Skeletal muscle satellite cell (primary cell): ENCODE data around the gene SECISBP2L.
"Not testable (repeated sequence)": the region's sequence is repeated elsewhere in the genome, so short reads cannot be mapped to it uniquely, and the experiment has no call there.

Experiments
- H3K27me3 ChIP-seq: 2 replicates; pipeline ENCODE4 v1.7.0; 2013; ENCODE audit warnings: low read length; ENCODE audit not compliant: control insufficient read depth, insufficient read depth
- H3K36me3 ChIP-seq: 2 replicates; pipeline ENCODE4 v1.7.0; 2013; ENCODE audit warnings: mild to moderate bottlenecking, control low read depth, low read length; ENCODE audit not compliant: insufficient read depth
- H3K4me1 ChIP-seq: 2 replicates; pipeline ENCODE4 v1.7.0; 2013; ENCODE audit warnings: low read length; ENCODE audit not compliant: control insufficient read depth, insufficient read depth
- H3K4me2 ChIP-seq: 2 replicates; pipeline ENCODE4 v1.7.0; 2013; ENCODE audit warnings: mild to moderate bottlenecking, low read length
- H3K4me3 ChIP-seq: 2 replicates; pipeline ENCODE4 v1.7.0; 2013; ENCODE audit warnings: low read length
- H3K9ac ChIP-seq: 2 replicates; pipeline ENCODE4 v1.7.0; 2013; ENCODE audit warnings: mild to moderate bottlenecking, low read depth, low read length, moderate library complexity
- H3K9me3 ChIP-seq: replicated peaks from 2 replicates; pipeline ENCODE4 v1.7.0; 2013; ENCODE audit warnings: mild to moderate bottlenecking, control low read depth, low read length

The SECISBP2L gene

DNA sequence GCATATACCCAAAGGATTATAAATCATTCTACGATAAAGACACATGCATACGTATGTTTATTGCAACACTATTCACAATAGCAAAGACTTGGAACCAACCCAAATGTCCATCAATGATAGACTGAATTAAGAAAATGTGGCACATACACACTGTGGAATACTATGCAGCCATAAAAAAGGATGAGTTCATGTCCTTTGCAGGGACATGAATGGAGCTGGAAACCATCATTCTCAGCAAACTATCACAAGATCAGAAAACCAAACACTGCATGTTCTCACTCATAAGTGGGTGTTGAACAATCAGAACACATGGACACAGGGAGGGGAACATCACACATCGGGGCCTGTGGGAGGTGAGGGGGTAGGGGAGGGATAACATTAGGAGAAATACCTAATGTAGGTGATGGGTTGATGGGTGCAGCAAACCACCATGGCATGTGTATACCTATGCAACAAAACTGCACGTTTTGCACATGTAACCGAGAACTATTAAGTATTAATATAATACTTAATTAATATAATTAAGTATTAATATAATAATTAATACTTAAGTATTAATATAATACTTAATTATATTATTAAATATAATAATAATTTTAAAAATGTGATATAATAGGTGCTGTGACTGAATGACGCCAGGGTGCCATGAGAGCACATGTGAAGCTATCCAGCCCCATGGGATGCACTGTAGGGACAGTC lies 28.5 kb upstream of the SECISBP2L start:
- H3K4me2 ChIP-seq, H3K4me1 ChIP-seq, H3K36me3 ChIP-seq, H3K4me3 ChIP-seq, H3K9me3 ChIP-seq, H3K9ac ChIP-seq, H3K27me3 ChIP-seq: not testable (repeated sequence)

DNA sequence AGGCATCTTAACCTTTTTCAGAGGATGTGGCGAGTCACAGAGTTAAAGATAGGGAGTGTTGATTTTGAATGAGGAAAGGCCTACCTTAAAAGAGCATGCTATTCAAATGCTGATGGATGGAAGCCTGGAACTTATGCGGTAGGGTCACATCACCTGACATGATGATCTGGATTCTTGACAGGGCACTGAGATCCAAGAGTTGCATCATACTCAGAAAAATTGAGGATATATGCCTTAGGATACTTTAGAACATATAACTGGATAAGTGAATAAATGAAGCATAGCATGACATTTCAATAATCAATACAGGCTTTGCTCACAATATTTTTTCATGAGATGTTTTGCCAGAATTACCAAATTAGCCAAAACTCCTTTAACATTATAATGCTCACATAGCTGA lies 20.1 kb upstream of the SECISBP2L start:
- H3K36me3 ChIP-seq = no peaks in the 10 kb centered on the region
- no peaks in the 10 kb centered on the region for H3K9me3 ChIP-seq
- H3K9ac ChIP-seq = no peak overlapping the region
- H3K4me1 ChIP-seq = peaks cover under 1% of the 10 kb centered on the region
- H3K4me3 ChIP-seq = no peak overlapping the region
- no peak overlapping the region for H3K4me2 ChIP-seq
- H3K27me3 ChIP-seq = peaks cover 11% of the 10 kb centered on the region

DNA sequence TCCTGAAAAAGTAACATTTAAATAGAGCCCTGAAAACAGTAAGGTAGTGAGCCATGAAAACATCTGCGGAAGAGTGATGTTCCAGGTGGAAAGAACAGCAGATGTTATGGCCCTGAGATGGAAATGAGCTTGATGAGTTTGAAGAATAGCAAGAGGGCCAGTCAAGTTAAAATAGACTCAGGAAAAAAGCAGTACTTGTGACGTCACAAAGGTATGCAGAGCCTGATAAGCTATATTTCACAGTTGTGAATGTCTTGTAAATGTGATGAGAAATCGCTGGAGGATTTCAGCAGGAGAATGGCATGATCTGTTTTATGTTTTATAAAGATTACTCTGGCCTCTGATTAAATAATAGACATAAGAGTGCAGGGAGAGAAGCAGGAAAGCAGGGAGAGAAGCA lies 18.6 kb upstream of the SECISBP2L start:
- Histone ChIP-seq H3K27me3 (peaks cover 11% of the 10 kb centered on the region), H3K4me1 (peaks cover 15% of the 10 kb centered on the region), H3K4me3 (no peak overlapping the region), H3K9me3 (no peaks in the 10 kb centered on the region), H3K36me3 (no peaks in the 10 kb centered on the region), H3K4me2 (no peak overlapping the region), H3K9ac (no peak overlapping the region)

DNA sequence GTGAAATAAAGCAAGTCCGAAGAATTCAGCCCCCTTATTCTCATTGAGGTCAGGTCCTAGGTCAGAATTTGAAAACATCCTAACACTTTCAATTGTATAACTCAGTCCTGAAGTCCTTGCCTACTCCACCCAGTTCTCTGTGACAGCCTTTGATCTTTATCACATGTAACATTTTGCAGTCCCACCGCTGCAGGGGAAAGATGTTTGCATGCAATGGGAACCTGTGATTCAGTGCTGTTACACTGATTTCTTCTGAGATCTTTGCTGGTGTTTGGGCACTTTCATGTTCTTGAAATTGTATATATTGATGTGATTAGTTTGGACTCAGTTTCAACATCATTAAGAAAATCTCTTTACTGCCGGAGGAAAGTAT lies 18.0 kb upstream of the SECISBP2L start:
- peaks cover 15% of the 10 kb centered on the region for H3K4me1 ChIP-seq
- H3K4me3 ChIP-seq = no peak overlapping the region
- no peak overlapping the region for H3K4me2 ChIP-seq
- H3K9me3 ChIP-seq = no peaks in the 10 kb centered on the region
- peaks cover 11% of the 10 kb centered on the region for H3K27me3 ChIP-seq
- H3K36me3 ChIP-seq = no peaks in the 10 kb centered on the region
- H3K9ac ChIP-seq = no peak overlapping the region

DNA sequence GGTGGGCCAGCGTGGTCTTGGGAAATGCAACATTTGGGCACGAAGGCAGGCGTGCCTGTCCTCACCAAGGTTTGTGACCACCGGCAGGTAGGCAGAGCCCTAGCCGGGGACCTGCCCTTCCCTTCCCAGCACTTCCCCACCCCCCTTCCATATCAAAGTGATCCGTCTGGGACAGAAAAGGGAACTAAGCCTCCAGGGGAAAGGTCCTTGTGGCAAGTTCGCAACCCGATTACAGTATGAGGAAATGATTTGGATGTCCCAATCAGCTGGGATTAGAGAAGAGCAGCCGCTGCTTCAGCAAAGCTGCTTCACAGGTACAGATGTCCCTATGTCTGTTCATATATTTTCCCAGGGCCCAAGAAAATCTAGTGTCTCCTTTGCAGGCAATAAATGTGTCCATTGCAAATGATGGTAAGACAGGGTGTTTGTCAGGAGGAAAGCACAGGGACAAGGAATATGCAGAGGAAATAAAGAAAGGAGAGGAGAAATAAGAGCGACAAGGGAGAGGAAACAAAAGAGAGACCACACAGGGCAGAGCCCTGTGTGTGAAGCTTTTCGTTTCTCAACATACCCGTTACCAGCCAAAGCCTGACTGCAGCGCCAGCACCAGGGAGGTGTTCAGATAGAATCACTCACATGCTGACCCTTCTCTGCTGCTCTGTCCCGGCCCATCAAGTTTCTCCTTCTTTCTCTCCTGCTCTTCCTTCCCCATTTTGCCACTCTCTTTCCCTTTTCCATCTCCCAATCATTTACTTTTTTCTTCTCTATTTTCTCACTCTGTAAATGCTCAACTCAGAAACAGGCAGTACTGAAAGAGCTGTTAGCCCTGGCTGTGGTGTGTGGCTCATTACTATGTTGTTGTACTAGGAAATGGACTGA lies 17.4 kb upstream of the SECISBP2L start:
- Histone ChIP-seq H3K36me3 (no peaks in the 10 kb centered on the region), H3K9me3 (no peaks in the 10 kb centered on the region), H3K9ac (no peak overlapping the region), H3K27me3 (peaks cover 11% of the 10 kb centered on the region), H3K4me2 (no peak overlapping the region), H3K4me3 (no peak overlapping the region), H3K4me1 (peaks cover 15% of the 10 kb centered on the region)

DNA sequence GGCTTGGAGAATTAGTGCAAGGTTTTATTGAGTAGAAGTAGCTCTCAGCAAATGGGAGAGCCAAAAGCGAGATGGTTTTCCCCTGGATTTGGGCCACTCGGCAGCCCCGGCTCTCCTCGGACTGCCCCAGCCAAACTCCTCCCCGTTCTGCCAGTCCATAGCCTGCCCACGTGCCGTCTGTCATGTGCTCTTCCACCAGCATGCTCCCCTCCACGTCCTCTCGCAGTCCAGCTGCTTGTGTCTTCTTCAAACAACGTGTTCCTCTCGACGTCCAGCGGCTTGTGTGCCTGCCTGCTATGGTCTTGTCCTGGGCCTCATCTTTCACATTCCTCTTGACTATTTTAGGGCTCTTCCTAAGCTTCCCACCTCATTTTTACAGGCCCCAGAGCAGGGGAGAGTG lies 16.7 kb upstream of the SECISBP2L start:
- Histone ChIP-seq H3K27me3 (peaks cover 11% of the 10 kb centered on the region), H3K4me3 (no peak overlapping the region), H3K9ac (no peak overlapping the region), H3K4me2 (no peak overlapping the region), H3K4me1 (peaks cover 15% of the 10 kb centered on the region), H3K9me3 (no peaks in the 10 kb centered on the region), H3K36me3 (no peaks in the 10 kb centered on the region)

DNA sequence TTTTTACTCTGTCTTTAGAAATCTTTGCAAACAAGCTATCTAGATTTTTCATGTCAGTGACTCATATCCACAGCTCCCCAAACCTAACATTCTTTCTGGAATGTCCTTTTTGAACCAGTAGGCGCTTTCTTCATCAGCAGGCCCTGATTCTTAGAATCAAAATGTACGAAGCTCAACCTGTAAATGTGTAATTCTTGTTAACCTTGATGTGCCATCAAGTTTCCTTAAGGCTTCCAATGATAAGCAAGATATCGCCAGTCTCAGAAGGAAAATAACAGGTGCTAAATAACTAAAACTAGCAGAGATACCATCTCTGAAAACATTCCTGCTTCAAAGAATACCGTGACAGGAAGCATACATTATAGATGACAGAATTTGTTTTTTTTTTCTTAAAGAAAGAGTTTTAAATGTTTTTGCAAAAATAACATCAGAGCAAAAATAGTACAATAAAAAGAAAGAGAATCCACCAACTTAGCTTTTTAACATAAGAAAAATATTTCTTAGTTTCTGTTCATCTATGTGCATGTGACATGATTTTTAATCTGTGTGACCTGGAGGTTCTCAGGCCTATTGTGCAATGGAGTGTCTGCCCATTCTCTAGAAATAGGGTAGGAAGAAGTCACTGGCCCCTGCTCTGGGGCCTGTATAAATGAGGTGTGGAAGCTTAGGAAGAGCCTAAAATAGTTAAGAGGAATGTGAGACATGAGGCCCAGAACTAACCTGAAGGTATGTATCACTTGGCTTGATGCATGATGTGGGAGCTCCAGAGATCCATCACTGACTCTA lies 14.7 kb upstream of the SECISBP2L start:
- Histone ChIP-seq H3K9me3 (no peaks in the 10 kb centered on the region), H3K4me3 (no peak overlapping the region), H3K9ac (no peak overlapping the region), H3K4me2 (peak overlapping the region; percentile 57), H3K36me3 (no peaks in the 10 kb centered on the region), H3K27me3 (no peaks in the 10 kb centered on the region), H3K4me1 (peaks cover 15% of the 10 kb centered on the region)

DNA sequence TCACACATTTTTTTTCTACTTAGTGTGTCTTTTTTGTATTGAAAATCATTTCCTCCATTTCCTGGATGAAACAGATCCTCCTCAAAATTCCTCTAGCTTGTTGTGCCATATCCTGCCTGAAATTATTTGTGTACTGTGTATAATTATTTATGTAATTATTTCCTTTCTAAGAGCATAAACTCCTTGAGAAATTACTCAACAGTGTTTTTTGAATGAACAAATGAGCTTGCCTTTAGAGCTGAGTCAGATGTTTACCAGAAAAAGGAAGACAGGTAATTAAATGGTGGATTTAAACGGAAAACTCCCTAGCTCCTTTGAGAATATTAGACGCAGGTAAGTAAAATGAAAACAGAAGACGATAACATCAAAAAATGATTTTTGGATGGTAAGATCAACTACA lies 13.2 kb upstream of the SECISBP2L start:
- no peaks in the 10 kb centered on the region for H3K9me3 ChIP-seq

DNA sequence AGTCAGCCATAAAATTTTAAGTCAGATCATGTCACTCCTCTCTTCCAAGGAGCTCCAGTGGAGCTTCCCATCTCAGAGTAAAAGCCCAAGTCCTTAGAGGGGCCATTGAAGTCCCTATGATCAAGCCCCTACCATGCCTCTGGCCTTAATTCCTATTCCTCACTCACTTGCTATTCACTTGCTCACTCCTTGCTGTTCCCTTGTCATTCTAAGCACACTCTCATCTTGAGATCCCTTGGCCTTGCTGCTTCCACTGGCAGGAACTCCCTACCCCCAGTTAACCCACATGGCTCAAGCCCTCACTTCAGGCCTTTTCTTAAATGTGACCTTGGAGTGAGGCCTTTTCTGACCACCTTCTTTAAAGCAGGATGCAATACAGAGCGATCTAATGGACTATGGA lies 12.3 kb upstream of the SECISBP2L start:
- Histone ChIP-seq H3K27me3 (no peaks in the 10 kb centered on the region), H3K4me3 (no peak overlapping the region), H3K9ac (no peak overlapping the region), H3K4me2 (no peak overlapping the region), H3K9me3 (no peaks in the 10 kb centered on the region), H3K36me3 (no peaks in the 10 kb centered on the region), H3K4me1 (peaks cover 15% of the 10 kb centered on the region)

More for the DNA sequence above, 13.2 kb upstream of the SECISBP2L start:
- H3K4me3 ChIP-seq = no peak overlapping the region
- no peaks in the 10 kb centered on the region for H3K27me3 ChIP-seq
- H3K4me2 ChIP-seq = no peak overlapping the region
- no peaks in the 10 kb centered on the region for H3K36me3 ChIP-seq
- H3K4me1 ChIP-seq = peaks cover 15% of the 10 kb centered on the region
- no peak overlapping the region for H3K9ac ChIP-seq

DNA sequence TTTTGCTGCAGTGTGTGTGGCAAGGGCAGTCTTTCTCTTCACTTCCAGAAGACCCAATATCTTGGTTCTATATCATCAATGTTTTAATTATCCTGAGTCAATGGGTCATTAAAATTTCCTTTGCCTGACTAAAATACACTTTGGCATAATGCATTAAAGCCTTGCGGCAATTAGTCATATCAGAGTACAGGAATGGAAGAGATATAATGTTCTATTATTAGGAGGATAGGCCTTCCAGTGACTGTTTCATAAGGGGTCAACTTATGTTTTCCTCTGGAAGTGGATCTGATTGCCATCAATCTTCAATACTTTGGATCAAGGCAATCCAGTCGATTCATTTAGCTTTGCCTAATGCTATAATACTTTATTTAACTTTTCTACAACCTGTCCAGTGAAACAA lies 9.4 kb upstream of the SECISBP2L start:
- no peak overlapping the region for H3K9ac ChIP-seq
- no peaks in the 10 kb centered on the region for H3K36me3 ChIP-seq
- no peak overlapping the region for H3K4me2 ChIP-seq
- H3K9me3 ChIP-seq = no peaks in the 10 kb centered on the region
- H3K4me3 ChIP-seq = no peak overlapping the region
- no peaks in the 10 kb centered on the region for H3K27me3 ChIP-seq
- peaks cover 7% of the 10 kb centered on the region for H3K4me1 ChIP-seq

DNA sequence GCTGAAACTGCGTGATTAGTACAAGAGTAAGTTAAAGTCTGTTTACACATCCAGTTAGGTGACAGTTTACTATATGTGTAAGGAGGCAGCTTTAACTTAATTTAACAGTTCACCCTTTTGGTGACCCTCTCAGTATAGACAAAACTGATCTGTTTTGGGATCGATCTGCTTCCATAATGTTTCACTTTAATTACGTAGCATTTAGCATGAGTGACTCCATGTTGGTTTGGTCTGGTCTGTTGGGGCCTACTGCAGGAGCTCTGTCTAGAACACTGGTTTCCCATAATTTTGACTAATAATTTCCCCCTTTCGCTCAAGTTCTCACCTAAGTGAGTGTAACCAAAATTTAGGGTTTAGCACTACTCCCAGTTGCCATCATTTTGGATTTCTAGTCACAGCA lies 6.4 kb upstream of the SECISBP2L start:
- Histone ChIP-seq H3K4me3 (no peak overlapping the region), H3K36me3 (no peaks in the 10 kb centered on the region), H3K4me2 (no peak overlapping the region), H3K4me1 (no peaks in the 10 kb centered on the region), H3K9ac (no peak overlapping the region), H3K27me3 (no peaks in the 10 kb centered on the region), H3K9me3 (no peaks in the 10 kb centered on the region)
